ENCODE measurements around the gene FRG2C.

DNA sequence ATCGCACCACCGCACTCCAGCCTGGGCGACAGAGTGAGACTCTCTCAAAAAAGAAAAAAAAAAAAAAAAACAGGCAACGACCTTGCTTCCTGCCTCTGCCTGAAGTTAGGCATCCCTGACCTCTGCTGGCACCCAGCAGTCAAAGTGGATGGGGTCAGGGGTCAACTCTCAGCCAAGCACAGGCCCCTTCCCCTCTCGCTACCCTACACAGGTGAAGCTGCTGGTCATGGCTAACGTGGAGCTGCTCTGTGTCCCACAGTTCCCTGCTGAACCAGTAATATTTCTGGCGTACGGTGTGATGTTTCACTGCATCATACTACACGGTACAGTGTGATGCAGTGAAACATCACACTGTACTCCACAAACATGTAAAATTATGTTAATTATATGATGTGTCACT lies 13.9 kb upstream of the FRG2C start:
- TF ChIP-seq, protein P1, sequence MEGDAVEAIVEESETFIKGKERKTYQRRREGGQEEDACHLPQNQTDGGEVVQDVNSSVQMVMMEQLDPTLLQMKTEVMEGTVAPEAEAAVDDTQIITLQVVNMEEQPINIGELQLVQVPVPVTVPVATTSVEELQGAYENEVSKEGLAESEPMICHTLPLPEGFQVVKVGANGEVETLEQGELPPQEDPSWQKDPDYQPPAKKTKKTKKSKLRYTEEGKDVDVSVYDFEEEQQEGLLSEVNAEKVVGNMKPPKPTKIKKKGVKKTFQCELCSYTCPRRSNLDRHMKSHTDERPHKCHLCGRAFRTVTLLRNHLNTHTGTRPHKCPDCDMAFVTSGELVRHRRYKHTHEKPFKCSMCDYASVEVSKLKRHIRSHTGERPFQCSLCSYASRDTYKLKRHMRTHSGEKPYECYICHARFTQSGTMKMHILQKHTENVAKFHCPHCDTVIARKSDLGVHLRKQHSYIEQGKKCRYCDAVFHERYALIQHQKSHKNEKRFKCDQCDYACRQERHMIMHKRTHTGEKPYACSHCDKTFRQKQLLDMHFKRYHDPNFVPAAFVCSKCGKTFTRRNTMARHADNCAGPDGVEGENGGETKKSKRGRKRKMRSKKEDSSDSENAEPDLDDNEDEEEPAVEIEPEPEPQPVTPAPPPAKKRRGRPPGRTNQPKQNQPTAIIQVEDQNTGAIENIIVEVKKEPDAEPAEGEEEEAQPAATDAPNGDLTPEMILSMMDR (IDR thresholded peaks at IDR 0.05): no peak
- TF ChIP-seq EP300 (IDR thresholded peaks at IDR 0.05; ENCODE audit: low read depth): no peak
